ENCODE measurements around the gene PLEKHG4.

PLEKHG4 gene

DNA sequence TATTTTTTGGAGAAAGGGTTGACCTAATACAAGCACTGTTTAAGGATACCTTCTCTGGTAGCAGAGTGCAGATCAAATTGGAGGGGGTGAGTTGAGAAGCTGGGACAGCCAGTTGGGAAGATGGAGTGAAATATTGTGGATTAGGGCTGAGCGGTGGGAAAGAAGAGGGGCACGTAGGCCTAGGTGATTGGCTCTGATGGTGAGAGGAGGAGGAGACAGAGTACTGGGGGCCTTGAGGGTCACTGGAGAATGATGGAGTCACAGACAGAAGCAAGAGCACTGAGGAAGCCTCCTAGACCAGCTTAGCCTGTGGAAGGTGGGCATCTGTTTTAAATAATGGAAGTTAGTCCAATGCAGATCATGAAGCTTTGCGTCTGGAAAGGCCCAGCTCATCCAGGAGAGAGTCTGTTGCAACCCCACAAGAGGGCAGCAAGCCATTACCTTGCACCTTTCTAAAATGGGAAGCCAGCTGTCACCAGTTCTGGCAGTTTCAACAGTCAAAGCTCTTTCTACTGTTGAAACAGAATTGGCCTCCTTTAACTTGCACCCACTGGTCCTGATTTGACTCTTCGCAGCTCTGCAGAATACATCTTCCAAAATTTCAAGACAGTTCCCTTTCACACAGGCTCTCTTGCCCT is 18.8 kb upstream of the PLEKHG4 start:
- no peak overlapping the region for H4K12ac ChIP-seq (ENCODE audit: low read depth, low read length)

GRCh38 chr16:67263201-67263600 is 16.1 kb upstream of the PLEKHG4 start:
- no peak overlapping the region for H3K4ac ChIP-seq (ENCODE audit: low read depth, low read length)
- no peaks in the 10 kb centered on the region for H3K79me2 ChIP-seq (ENCODE audit: control insufficient read depth, insufficient read depth, low read length, poor library complexity)
- no peak overlapping the region for H3K27ac ChIP-seq (ENCODE audit: low read depth, low read length)
- no peak overlapping the region for H3K14ac ChIP-seq (ENCODE audit: low read length)
- H3K4me1 ChIP-seq (ENCODE audit: control insufficient read depth in 1 of 2, insufficient read depth in 2 of 2, low read length in 2 of 2), result no peaks in the 10 kb centered on the region
- DNase-seq, result no peak
- H4K8ac ChIP-seq (ENCODE audit: low read depth, low read length), result no peak overlapping the region
- no peak overlapping the region for H2BK5ac ChIP-seq (ENCODE audit: low read depth, low read length, poor library complexity)
- H3K4me2 ChIP-seq (ENCODE audit: low read length), result no peak overlapping the region
- peaks cover 2% of the 10 kb centered on the region for H3K27me3 ChIP-seq (ENCODE audit: insufficient read depth, low read length)
- no peak overlapping the region for H2AK5ac ChIP-seq (ENCODE audit: low read length)
- H2AFZ ChIP-seq (ENCODE audit: insufficient read depth, low read length, poor library complexity), result no peak overlapping the region
- no peak overlapping the region for H3K23ac ChIP-seq (ENCODE audit: low read length)
- H3K18ac ChIP-seq (ENCODE audit: low read length), result no peak overlapping the region
- H3K9ac ChIP-seq (ENCODE audit: low read length), result no peak overlapping the region
- H2BK120ac ChIP-seq (ENCODE audit: insufficient read depth, low read length, poor library complexity), result no peak overlapping the region
- H3K9me3 ChIP-seq (ENCODE audit: insufficient read depth, low read depth, low read length), result peaks cover 2% of the 10 kb centered on the region
- no CpG with 5 or more reads among the region's 3 CpGs for WGBS (ENCODE audit: extremely low coverage, insufficient coverage, insufficient read length)
- no peaks in the 10 kb centered on the region for H3K79me1 ChIP-seq (ENCODE audit: low read length)
- no peak overlapping the region for H4K12ac ChIP-seq (ENCODE audit: low read depth, low read length)
- no peak overlapping the region for H2BK12ac ChIP-seq (ENCODE audit: low read length)
- no peak overlapping the region for H4K91ac ChIP-seq (ENCODE audit: low read depth, low read length)
- H3K36me3 ChIP-seq (ENCODE audit: control insufficient read depth in 1 of 2, insufficient read depth in 2 of 2, low read length in 2 of 2), result no peaks in the 10 kb centered on the region
- H3K4me3 ChIP-seq (ENCODE audit: low read depth, low read length), result no peak overlapping the region

More for the DNA sequence above, 18.8 kb upstream of the PLEKHG4 start:
- Histone ChIP-seq H3K18ac (ENCODE audit: low read length) (no peak overlapping the region), H3K79me2 (ENCODE audit: control insufficient read depth, insufficient read depth, low read length, poor library complexity) (no peaks in the 10 kb centered on the region), H3K14ac (ENCODE audit: low read length) (no peak overlapping the region), H3K27ac (ENCODE audit: low read depth, low read length) (no peak overlapping the region), H3K9me3 (ENCODE audit: insufficient read depth, low read depth, low read length) (peaks cover 3% of the 10 kb centered on the region), H3K23ac (ENCODE audit: low read length) (no peak overlapping the region), H3K4ac (ENCODE audit: low read depth, low read length) (no peak overlapping the region), H2BK5ac (ENCODE audit: low read depth, low read length, poor library complexity) (no peak overlapping the region), H3K4me3 (ENCODE audit: low read depth, low read length) (no peak overlapping the region), H4K8ac (ENCODE audit: low read depth, low read length) (no peak overlapping the region), H2AK5ac (ENCODE audit: low read length) (no peak overlapping the region), H3K4me2 (ENCODE audit: low read length) (no peak overlapping the region), H2AFZ (ENCODE audit: insufficient read depth, low read length, poor library complexity) (no peak overlapping the region), H4K91ac (ENCODE audit: low read depth, low read length) (no peak overlapping the region), H3K27me3 (ENCODE audit: insufficient read depth, low read length) (peaks cover 2% of the 10 kb centered on the region), H3K36me3 (ENCODE audit: control insufficient read depth in 1 of 2, insufficient read depth in 2 of 2, low read length in 2 of 2) (no peaks in the 10 kb centered on the region), H3K9ac (ENCODE audit: low read length) (no peak overlapping the region), H2BK120ac (ENCODE audit: insufficient read depth, low read length, poor library complexity) (no peak overlapping the region), H3K4me1 (ENCODE audit: control insufficient read depth in 1 of 2, insufficient read depth in 2 of 2, low read length in 2 of 2) (no peaks in the 10 kb centered on the region), H2BK12ac (ENCODE audit: low read length) (no peak overlapping the region), H3K79me1 (ENCODE audit: low read length) (no peaks in the 10 kb centered on the region)
- peak; percentile 38 to 65 for DNase-seq
- WGBS (ENCODE audit: extremely low coverage, insufficient coverage, insufficient read length), result no CpG with 5 or more reads among the region's 4 CpGs

DNA sequence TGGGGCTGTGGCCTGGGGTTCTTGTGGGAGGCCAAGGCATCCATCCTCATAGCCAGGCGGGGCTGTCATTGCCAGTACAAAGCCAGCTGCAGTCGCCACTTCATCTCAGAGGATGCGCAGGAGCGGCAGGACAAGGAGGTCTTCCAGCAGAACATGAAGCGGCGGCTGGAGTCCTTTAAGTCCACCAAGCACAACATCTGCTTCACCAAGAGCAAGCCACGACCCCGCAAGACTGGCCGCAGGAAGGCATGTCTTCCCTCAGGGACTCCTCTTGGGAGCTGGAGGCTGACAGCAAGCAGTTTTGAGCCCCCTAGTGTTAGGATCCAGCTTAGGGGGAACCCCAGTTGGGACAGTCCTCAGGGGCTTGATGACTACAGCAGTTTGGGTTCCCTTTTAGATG is 15.1 kb upstream of the PLEKHG4 start:
- Histone ChIP-seq H3K9me3 (ENCODE audit: insufficient read depth, low read depth, low read length) (no peaks in the 10 kb centered on the region), H3K23ac (ENCODE audit: low read length) (no peak overlapping the region), H3K4me3 (ENCODE audit: low read depth, low read length) (no peak overlapping the region), H3K4me1 (ENCODE audit: control insufficient read depth in 1 of 2, insufficient read depth in 2 of 2, low read length in 2 of 2) (no peaks in the 10 kb centered on the region), H3K14ac (ENCODE audit: low read length) (no peak overlapping the region), H3K27me3 (ENCODE audit: insufficient read depth, low read length) (peaks cover 2% of the 10 kb centered on the region), H3K79me2 (ENCODE audit: control insufficient read depth, insufficient read depth, low read length, poor library complexity) (no peaks in the 10 kb centered on the region), H2BK5ac (ENCODE audit: low read depth, low read length, poor library complexity) (no peak overlapping the region), H3K4ac (ENCODE audit: low read depth, low read length) (no peak overlapping the region), H3K79me1 (ENCODE audit: low read length) (no peaks in the 10 kb centered on the region), H3K27ac (ENCODE audit: low read depth, low read length) (no peak overlapping the region), H4K8ac (ENCODE audit: low read depth, low read length) (no peak overlapping the region), H3K18ac (ENCODE audit: low read length) (no peak overlapping the region), H3K9ac (ENCODE audit: low read length) (no peak overlapping the region), H2BK120ac (ENCODE audit: insufficient read depth, low read length, poor library complexity) (no peak overlapping the region), H4K91ac (ENCODE audit: low read depth, low read length) (no peak overlapping the region), H2AK5ac (ENCODE audit: low read length) (no peak overlapping the region), H4K12ac (ENCODE audit: low read depth, low read length) (no peak overlapping the region), H2AFZ (ENCODE audit: insufficient read depth, low read length, poor library complexity) (no peak overlapping the region), H3K36me3 (ENCODE audit: control insufficient read depth in 1 of 2, insufficient read depth in 2 of 2, low read length in 2 of 2) (no peaks in the 10 kb centered on the region), H3K4me2 (ENCODE audit: low read length) (no peak overlapping the region), H2BK12ac (ENCODE audit: low read length) (no peak overlapping the region)
- WGBS (ENCODE audit: extremely low coverage, insufficient coverage, insufficient read length), result no CpG with 5 or more reads among the region's 9 CpGs
- DNase-seq, result no peak

- H3K4me1 ChIP-seq (ENCODE audit: control insufficient read depth in 1 of 2, insufficient read depth in 2 of 2, low read length in 2 of 2), result no peaks in the 10 kb centered on the region
- H4K91ac ChIP-seq (ENCODE audit: low read depth, low read length), result no peak overlapping the region
- no peak overlapping the region for H4K8ac ChIP-seq (ENCODE audit: low read depth, low read length)
- no peak overlapping the region for H3K4me3 ChIP-seq (ENCODE audit: low read depth, low read length)
- no peak overlapping the region for H3K18ac ChIP-seq (ENCODE audit: low read length)
- H2BK12ac ChIP-seq (ENCODE audit: low read length), result no peak overlapping the region
- no peaks in the 10 kb centered on the region for H3K36me3 ChIP-seq (ENCODE audit: control insufficient read depth in 1 of 2, insufficient read depth in 2 of 2, low read length in 2 of 2)
- no CpG with 5 or more reads among the region's 5 CpGs for WGBS (ENCODE audit: extremely low coverage, insufficient coverage, insufficient read length)
- H2BK120ac ChIP-seq (ENCODE audit: insufficient read depth, low read length, poor library complexity), result no peak overlapping the region
- H3K27me3 ChIP-seq (ENCODE audit: insufficient read depth, low read length), result peaks cover 2% of the 10 kb centered on the region
- H2AFZ ChIP-seq (ENCODE audit: insufficient read depth, low read length, poor library complexity), result no peak overlapping the region
- no peak overlapping the region for H3K23ac ChIP-seq (ENCODE audit: low read length)
- H2BK5ac ChIP-seq (ENCODE audit: low read depth, low read length, poor library complexity), result no peak overlapping the region
- no peak overlapping the region for H3K14ac ChIP-seq (ENCODE audit: low read length)
- H3K27ac ChIP-seq (ENCODE audit: low read depth, low read length), result no peak overlapping the region
- H2AK5ac ChIP-seq (ENCODE audit: low read length), result no peak overlapping the region
- H4K12ac ChIP-seq (ENCODE audit: low read depth, low read length), result no peak overlapping the region
- H3K9ac ChIP-seq (ENCODE audit: low read length), result no peak overlapping the region
- H3K79me2 ChIP-seq (ENCODE audit: control insufficient read depth, insufficient read depth, low read length, poor library complexity), result no peaks in the 10 kb centered on the region
- H3K9me3 ChIP-seq (ENCODE audit: insufficient read depth, low read depth, low read length), result no peaks in the 10 kb centered on the region
- DNase-seq, result no peak
- no peaks in the 10 kb centered on the region for H3K79me1 ChIP-seq (ENCODE audit: low read length)
- no peak overlapping the region for H3K4me2 ChIP-seq (ENCODE audit: low read length)
- H3K4ac ChIP-seq (ENCODE audit: low read depth, low read length), result no peak overlapping the region
Observed at GRCh38 chr16:67264866-67265265, 14.5 kb upstream of the PLEKHG4 start.

Measured in trophoblast cell (in vitro differentiated cells and primary cell).